A549 (cell line): ENCODE results near the gene TNIK. TPM values are rescaled to one million over a fixed set of nuclear protein-coding genes. Genes with fewer than 3 reads are reported as not detected.

Source experiments
- ATAC-seq, 2 experiments: fragments of 200-7000 bp in 1 of 2; fragments of >200 bp in 1 of 2; cut with Nextera tagmentation in 1 of 2; cut with Tn5 transposase in 1 of 2; 3 replicates each; pipeline versions ENCODE4 v1.8.0 to v1.9.1; 2018 to 2020; ENCODE audit warnings: mild to moderate bottlenecking in 1 of 2, moderate library complexity in 1 of 2
- CTCF ChIA-PET: fragments of 300-600 bp; sonication (Branson Sonifier 250); formaldehyde crosslinking; extraction: SDS; loops from one replicate; lab custom pipeline; 2021; ENCODE audit warnings: antibody characterized with exemption, inconsistent platforms; lab: Yijun Ruan, JAX
- POLR2A ChIA-PET: fragments of 350-600 bp; formaldehyde crosslinking; extraction: SDS; loops from one replicate; lab custom pipeline; 2021; ENCODE audit warnings: antibody characterized with exemption, inconsistent platforms; lab: Yijun Ruan, JAX
- DNase-seq, 2 experiments: peaks; one replicate each; pipeline versions ENCODE4 v3.0.0 to v3.0.0-alpha.2; 2011 to 2016; ENCODE audit warnings: low read depth in 1 of 2, low spot score in 1 of 2
- FAIRE-seq: peaks from 2 replicates; lab custom pipeline; 2011; peaks lifted over from hg19 to GRCh38; lab: Jason Lieb, UNC
- H3K27ac ChIP-seq, 2 experiments: fragments of >200 bp; sonication (Bioruptor Twin); formaldehyde crosslinking; 3 replicates each; pipeline ENCODE4 v1.5.1; 2016 to 2017
- H3K4me1 ChIP-seq: fragments of >200 bp; sonication (Bioruptor Twin); formaldehyde crosslinking; 3 replicates; pipeline ENCODE4 v1.6.1; 2016
- H3K4me2 ChIP-seq: fragments of >200 bp; sonication (Bioruptor Twin); formaldehyde crosslinking; 3 replicates; pipeline ENCODE4 v1.6.1; 2016
- H3K4me3 ChIP-seq: fragments of >200 bp; sonication (Bioruptor Twin); formaldehyde crosslinking; 3 replicates; pipeline ENCODE4 v1.5.1; 2016
- H3K9me3 ChIP-seq: fragments of >200 bp; sonication (Bioruptor Twin); formaldehyde crosslinking; 3 replicates; pipeline ENCODE4 v1.6.1; 2016
- CBX8 ChIP-seq: fragments of 200-600 bp; sonication (generic); IDR thresholded peaks from 2 replicates; pipeline ENCODE4 v1.6.1; 2016
- CEBPB ChIP-seq, 2 experiments: fragments of >200 bp in 1 of 2; sonication (Bioruptor Twin) in 1 of 2; formaldehyde crosslinking in 1 of 2; IDR thresholded peaks; 2 replicates each; pipeline ENCODE4 v1.6.1; 2012 to 2016
- ESRRA ChIP-seq: fragments of 150-350 bp; IDR thresholded peaks from 2 replicates; pipeline ENCODE4 v1.6.1; 2014; ENCODE audit warnings: mild to moderate bottlenecking, low read length, borderline replicate concordance
- FOSL2 ChIP-seq, 2 experiments: fragments of 450-650 bp in 1 of 2; fragments of >200 bp in 1 of 2; sonication (Bioruptor Twin) in 1 of 2; formaldehyde crosslinking; IDR thresholded peaks; 2 replicates each; pipeline versions ENCODE4 v1.5.0 to v1.6.1; 2016 to 2020; ENCODE audit warnings: mild to moderate bottlenecking in 1 of 2, moderate library complexity in 1 of 2
- FOXS1 ChIP-seq: fragments of 250-450 bp; sonication (Bioruptor Pico); IDR thresholded peaks from 2 replicates; pipeline ENCODE4 v1.5.0; 2020; ENCODE audit warnings: mild to moderate bottlenecking, moderate library complexity
- GATA3 ChIP-seq: IDR thresholded peaks from 2 replicates; pipeline ENCODE4 v1.6.1; 2012; ENCODE audit warnings: borderline replicate concordance
- HOXB5 ChIP-seq: fragments of 250-450 bp; sonication (Bioruptor Pico); IDR thresholded peaks from 2 replicates; pipeline ENCODE4 v1.5.0; 2020; ENCODE audit warnings: mild to moderate bottlenecking, moderate library complexity
- JUN ChIP-seq, 2 experiments: fragments of >200 bp; sonication (Bioruptor Twin); formaldehyde crosslinking; IDR thresholded peaks; 2 replicates in 1 of 2; 3 replicates in 1 of 2; pipeline ENCODE4 v1.6.1; 2016 to 2017
- JUNB ChIP-seq: fragments of >200 bp; sonication (Bioruptor Twin); formaldehyde crosslinking; IDR thresholded peaks from 2 replicates; pipeline ENCODE4 v1.6.1; 2016
- MAFK ChIP-seq: fragments of 450-650 bp; IDR thresholded peaks from 2 replicates; pipeline ENCODE4 v1.6.1; 2014; ENCODE audit not compliant: partially characterized antibody
- MYC ChIP-seq: IDR thresholded peaks from 2 replicates; pipeline ENCODE4 v1.6.1; 2012; ENCODE audit warnings: mild to moderate bottlenecking, inconsistent platforms, low read length, improper control_type of control experiment, borderline replicate concordance
- NR3C1 ChIP-seq: fragments of >200 bp; sonication (Bioruptor Twin); formaldehyde crosslinking; IDR thresholded peaks from 3 replicates; pipeline ENCODE4 v1.6.1; 2017
- POLR2A ChIP-seq: IDR thresholded peaks from 2 replicates; pipeline ENCODE4 v1.6.1; 2012; ENCODE audit warnings: mild to moderate bottlenecking, low read length
- RARB ChIP-seq: fragments of 250-450 bp; sonication (Bioruptor Pico); IDR thresholded peaks from 2 replicates; pipeline ENCODE4 v1.8.0; 2021; ENCODE audit warnings: mild to moderate bottlenecking, moderate library complexity
- RCOR1 ChIP-seq: fragments of 150-350 bp; IDR thresholded peaks from 2 replicates; pipeline ENCODE4 v1.6.1; 2014; ENCODE audit warnings: antibody characterized with exemption, low read length, low read depth
- RFX5 ChIP-seq: fragments of 450-650 bp; IDR thresholded peaks from 2 replicates; pipeline ENCODE4 v1.7.1; 2014; ENCODE audit warnings: antibody characterized with exemption, mild to moderate bottlenecking, moderate library complexity
- RNF2 ChIP-seq: fragments of 200-600 bp; sonication (generic); IDR thresholded peaks from 2 replicates; pipeline ENCODE4 v1.6.1; 2016; ENCODE audit warnings: low read depth, mild to moderate bottlenecking, antibody characterized with exemption, moderate library complexity, borderline replicate concordance
- SREBF2 ChIP-seq: fragments of 450-650 bp; IDR thresholded peaks from 2 replicates; pipeline ENCODE4 v1.6.1; 2014; ENCODE audit warnings: mild to moderate bottlenecking, moderate library complexity
- ZC3H11A ChIP-seq: fragments of 450-650 bp; IDR thresholded peaks from 2 replicates; pipeline ENCODE4 v1.6.1; 2014; ENCODE audit warnings: antibody characterized with exemption, mild to moderate bottlenecking
- ZSCAN20 ChIP-seq: fragments of 250-450 bp; sonication (Bioruptor Pico); IDR thresholded peaks from 2 replicates; pipeline ENCODE4 v1.8.0; 2022; ENCODE audit warnings: mild to moderate bottlenecking, moderate library complexity
- WGBS: methylation state at CpG from one replicate; pipeline ENCODE4 v1.1.6; 2017; ENCODE audit errors: missing lambda C conversion rate; 5-methylcytosine and 5-hydroxymethylcytosine counted together
- polyA plus RNA-seq, 4 experiments: library from polyadenylated mRNA; depleted of rRNA in 3 of 4; stranded (reverse); fragments of >200 nt; fragmentation: RNase III in 1 of 4; extraction: RNeasy Plus Mini Kit Qiagen cat#74134 plus additional on column Dnase treatment in 1 of 4; gene quantifications; 2 replicates in 3 of 4; 3 replicates in 1 of 4; pipeline ENCODE4 v1.2.3, GENCODE V29; 2011 to 2017
- TF ChIP-seq, protein P1 (sequence below): fragments of >200 bp; sonication (Bioruptor Twin); formaldehyde crosslinking; IDR thresholded peaks from 2 replicates; pipeline ENCODE4 v1.6.1; 2016
- TF ChIP-seq, protein P2 (sequence below): fragments of >200 bp; sonication (Bioruptor Twin); formaldehyde crosslinking; IDR thresholded peaks from 3 replicates; pipeline ENCODE4 v1.6.1; 2016
- TF ChIP-seq, protein P3 (sequence below): fragments of 250-450 bp; sonication (Bioruptor Pico); IDR thresholded peaks from 2 replicates; pipeline ENCODE4 v1.5.0; 2021; ENCODE audit warnings: mild to moderate bottlenecking, moderate library complexity, borderline replicate concordance
- TF ChIP-seq, protein P4 (sequence below): fragments of 200-600 bp; sonication (generic); IDR thresholded peaks from 2 replicates; pipeline ENCODE4 v1.6.1; 2016; ENCODE audit warnings: antibody characterized with exemption, mild to moderate bottlenecking, moderate library complexity
- TF ChIP-seq, protein P5 (sequence below): IDR thresholded peaks from 2 replicates; pipeline ENCODE4 v1.6.1; 2012; ENCODE audit warnings: low read depth, borderline replicate concordance
- TF ChIP-seq, protein P6 (sequence below): IDR thresholded peaks from 2 replicates; pipeline ENCODE4 v1.6.1; 2012
- TF ChIP-seq, protein P7 (sequence below): fragments of 450-650 bp; IDR thresholded peaks from 2 replicates; pipeline ENCODE4 v1.6.1; 2014; ENCODE audit warnings: antibody characterized with exemption
- TF ChIP-seq, protein P8 (sequence below): fragments of 250-450 bp; sonication (Bioruptor Pico); IDR thresholded peaks from 2 replicates; pipeline ENCODE4 v1.5.0; 2020; ENCODE audit warnings: low read depth, mild to moderate bottlenecking, moderate library complexity

The TNIK gene
- polyA plus RNA-seq, 2 of the 4 experiments (the other 2 are of a cell fraction): 1.6 to 1.8 TPM

DNA sequence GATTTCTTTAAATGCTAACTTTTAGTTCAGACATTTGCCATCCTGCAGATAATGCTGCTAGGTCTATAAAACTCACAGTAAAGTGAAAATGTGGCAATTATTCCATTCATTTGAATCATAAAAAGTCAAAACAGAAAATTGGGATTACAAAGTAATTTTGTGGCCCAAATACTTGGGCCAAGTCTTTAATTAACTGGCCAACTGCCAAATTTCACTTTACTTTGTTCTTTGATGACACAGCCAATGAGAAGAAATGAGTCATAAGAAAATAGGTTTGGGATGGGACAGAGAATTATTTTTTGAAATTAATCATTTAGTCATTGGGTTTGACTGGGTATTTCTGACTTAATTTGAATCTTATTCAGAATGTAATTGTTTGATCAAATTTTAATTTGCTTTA is 343.8 kb downstream of the TNIK start:
- no peak overlapping the region for H3K4me3 ChIP-seq
- ATAC-seq (no peak), FAIRE-seq (no peak), DNase-seq (no peak)
- H3K9me3 ChIP-seq: no peaks in the 10 kb centered on the region
- H3K4me2 ChIP-seq: no peak overlapping the region
- H3K27ac ChIP-seq: no peak overlapping the region
- TF ChIP-seq NR3C1 (no peak), ZC3H11A (no peak), ESRRA (no peak), CEBPB (IDR thresholded peaks at IDR 0.05) (no peak), HOXB5 (CRISPR knock-in tag) (no peak), POLR2A (no peak), RCOR1 (no peak), FOXS1 (no peak), SREBF2 (no peak), JUN (IDR thresholded peaks at IDR 0.05) (no peak), ZSCAN20 (no peak), RFX5 (no peak), MYC (no peak), MAFK (no peak)
- TF ChIP-seq, protein P1, sequence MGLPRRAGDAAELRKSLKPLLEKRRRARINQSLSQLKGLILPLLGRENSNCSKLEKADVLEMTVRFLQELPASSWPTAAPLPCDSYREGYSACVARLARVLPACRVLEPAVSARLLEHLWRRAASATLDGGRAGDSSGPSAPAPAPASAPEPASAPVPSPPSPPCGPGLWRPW: no peak
- TF ChIP-seq, protein P2, sequence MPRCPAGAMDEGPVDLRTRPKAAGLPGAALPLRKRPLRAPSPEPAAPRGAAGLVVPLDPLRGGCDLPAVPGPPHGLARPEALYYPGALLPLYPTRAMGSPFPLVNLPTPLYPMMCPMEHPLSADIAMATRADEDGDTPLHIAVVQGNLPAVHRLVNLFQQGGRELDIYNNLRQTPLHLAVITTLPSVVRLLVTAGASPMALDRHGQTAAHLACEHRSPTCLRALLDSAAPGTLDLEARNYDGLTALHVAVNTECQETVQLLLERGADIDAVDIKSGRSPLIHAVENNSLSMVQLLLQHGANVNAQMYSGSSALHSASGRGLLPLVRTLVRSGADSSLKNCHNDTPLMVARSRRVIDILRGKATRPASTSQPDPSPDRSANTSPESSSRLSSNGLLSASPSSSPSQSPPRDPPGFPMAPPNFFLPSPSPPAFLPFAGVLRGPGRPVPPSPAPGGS: no peak
- TF ChIP-seq, protein P3, sequence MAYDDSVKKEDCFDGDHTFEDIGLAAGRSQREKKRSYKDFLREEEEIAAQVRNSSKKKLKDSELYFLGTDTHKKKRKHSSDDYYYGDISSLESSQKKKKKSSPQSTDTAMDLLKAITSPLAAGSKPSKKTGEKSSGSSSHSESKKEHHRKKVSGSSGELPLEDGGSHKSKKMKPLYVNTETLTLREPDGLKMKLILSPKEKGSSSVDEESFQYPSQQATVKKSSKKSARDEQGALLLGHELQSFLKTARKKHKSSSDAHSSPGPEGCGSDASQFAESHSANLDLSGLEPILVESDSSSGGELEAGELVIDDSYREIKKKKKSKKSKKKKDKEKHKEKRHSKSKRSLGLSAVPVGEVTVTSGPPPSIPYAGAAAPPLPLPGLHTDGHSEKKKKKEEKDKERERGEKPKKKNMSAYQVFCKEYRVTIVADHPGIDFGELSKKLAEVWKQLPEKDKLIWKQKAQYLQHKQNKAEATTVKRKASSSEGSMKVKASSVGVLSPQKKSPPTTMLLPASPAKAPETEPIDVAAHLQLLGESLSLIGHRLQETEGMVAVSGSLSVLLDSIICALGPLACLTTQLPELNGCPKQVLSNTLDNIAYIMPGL: no peak
- TF ChIP-seq, protein P4, sequence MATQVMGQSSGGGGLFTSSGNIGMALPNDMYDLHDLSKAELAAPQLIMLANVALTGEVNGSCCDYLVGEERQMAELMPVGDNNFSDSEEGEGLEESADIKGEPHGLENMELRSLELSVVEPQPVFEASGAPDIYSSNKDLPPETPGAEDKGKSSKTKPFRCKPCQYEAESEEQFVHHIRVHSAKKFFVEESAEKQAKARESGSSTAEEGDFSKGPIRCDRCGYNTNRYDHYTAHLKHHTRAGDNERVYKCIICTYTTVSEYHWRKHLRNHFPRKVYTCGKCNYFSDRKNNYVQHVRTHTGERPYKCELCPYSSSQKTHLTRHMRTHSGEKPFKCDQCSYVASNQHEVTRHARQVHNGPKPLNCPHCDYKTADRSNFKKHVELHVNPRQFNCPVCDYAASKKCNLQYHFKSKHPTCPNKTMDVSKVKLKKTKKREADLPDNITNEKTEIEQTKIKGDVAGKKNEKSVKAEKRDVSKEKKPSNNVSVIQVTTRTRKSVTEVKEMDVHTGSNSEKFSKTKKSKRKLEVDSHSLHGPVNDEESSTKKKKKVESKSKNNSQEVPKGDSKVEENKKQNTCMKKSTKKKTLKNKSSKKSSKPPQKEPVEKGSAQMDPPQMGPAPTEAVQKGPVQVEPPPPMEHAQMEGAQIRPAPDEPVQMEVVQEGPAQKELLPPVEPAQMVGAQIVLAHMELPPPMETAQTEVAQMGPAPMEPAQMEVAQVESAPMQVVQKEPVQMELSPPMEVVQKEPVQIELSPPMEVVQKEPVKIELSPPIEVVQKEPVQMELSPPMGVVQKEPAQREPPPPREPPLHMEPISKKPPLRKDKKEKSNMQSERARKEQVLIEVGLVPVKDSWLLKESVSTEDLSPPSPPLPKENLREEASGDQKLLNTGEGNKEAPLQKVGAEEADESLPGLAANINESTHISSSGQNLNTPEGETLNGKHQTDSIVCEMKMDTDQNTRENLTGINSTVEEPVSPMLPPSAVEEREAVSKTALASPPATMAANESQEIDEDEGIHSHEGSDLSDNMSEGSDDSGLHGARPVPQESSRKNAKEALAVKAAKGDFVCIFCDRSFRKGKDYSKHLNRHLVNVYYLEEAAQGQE: no peak
- TF ChIP-seq, protein P5, sequence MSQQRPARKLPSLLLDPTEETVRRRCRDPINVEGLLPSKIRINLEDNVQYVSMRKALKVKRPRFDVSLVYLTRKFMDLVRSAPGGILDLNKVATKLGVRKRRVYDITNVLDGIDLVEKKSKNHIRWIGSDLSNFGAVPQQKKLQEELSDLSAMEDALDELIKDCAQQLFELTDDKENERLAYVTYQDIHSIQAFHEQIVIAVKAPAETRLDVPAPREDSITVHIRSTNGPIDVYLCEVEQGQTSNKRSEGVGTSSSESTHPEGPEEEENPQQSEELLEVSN: no peak
- no peaks in the 10 kb centered on the region for H3K4me1 ChIP-seq
- ChIA-PET POLR2A (interaction anchor here (0.6 kb wide), 1 partner anchor 26 kb away, joined by 3 read pairs; no protein-coding TSS in a partner anchor), CTCF (no interaction called here)

DNA sequence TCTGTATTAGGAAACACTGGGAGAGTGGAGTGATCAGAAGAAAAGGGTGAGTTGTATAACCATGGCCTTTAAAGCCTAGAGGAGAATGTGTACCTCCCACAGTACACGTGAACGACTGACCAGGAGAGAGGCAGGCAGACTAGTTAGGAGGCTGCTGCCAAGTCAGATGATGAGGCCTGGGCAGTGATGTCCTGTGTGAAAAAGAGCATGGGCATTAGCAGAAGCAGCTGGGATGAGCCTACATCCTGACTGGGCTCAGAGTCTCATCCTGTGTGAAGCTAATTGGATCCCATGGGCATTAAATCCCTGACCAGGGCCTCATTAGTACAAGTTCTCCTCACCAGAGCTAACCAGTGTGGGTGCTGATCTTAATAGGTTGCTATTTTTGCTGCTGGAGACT is 344.5 kb downstream of the TNIK start:
- H3K9me3 ChIP-seq: no peaks in the 10 kb centered on the region
- FAIRE-seq (no peak), DNase-seq (no peak), ATAC-seq (no peak)
- H3K4me2 ChIP-seq: no peak overlapping the region
- no peak overlapping the region for H3K27ac ChIP-seq
- H3K4me3 ChIP-seq: no peak overlapping the region
- 89% methylated on average over 2 of the region's 2 CpGs for WGBS
- H3K4me1 ChIP-seq: no peaks in the 10 kb centered on the region
- CTCF ChIA-PET: no interaction called here
- TF ChIP-seq CBX8 (no peak), RARB (CRISPR knock-in tag) (no peak), JUNB (no peak), FOXS1 (no peak), RNF2 (no peak), ZC3H11A (no peak), FOSL2 (IDR thresholded peaks at IDR 0.05) (no peak), FOSL2 (CRISPR knock-in tag; IDR thresholded peaks at IDR 0.05) (no peak), RCOR1 (no peak), GATA3 (no peak)
- TF ChIP-seq, protein P6, sequence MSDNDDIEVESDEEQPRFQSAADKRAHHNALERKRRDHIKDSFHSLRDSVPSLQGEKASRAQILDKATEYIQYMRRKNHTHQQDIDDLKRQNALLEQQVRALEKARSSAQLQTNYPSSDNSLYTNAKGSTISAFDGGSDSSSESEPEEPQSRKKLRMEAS: no peak
- TF ChIP-seq, protein P7, sequence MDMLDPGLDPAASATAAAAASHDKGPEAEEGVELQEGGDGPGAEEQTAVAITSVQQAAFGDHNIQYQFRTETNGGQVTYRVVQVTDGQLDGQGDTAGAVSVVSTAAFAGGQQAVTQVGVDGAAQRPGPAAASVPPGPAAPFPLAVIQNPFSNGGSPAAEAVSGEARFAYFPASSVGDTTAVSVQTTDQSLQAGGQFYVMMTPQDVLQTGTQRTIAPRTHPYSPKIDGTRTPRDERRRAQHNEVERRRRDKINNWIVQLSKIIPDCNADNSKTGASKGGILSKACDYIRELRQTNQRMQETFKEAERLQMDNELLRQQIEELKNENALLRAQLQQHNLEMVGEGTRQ: no peak
- TF ChIP-seq, protein P2: no peak
- TF ChIP-seq, protein P8, sequence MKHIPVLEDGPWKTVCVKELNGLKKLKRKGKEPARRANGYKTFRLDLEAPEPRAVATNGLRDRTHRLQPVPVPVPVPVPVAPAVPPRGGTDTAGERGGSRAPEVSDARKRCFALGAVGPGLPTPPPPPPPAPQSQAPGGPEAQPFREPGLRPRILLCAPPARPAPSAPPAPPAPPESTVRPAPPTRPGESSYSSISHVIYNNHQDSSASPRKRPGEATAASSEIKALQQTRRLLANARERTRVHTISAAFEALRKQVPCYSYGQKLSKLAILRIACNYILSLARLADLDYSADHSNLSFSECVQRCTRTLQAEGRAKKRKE (CRISPR knock-in tag): no peak
- TF ChIP-seq, all 56 proteins: peak for 0
- POLR2A ChIA-PET: no interaction called here
